Activated naive CD8-positive, alpha-beta T cell treated with anti-CD3 and anti-CD28 coated beads for 36 hours (primary cell): Measurements from ENCODE around the gene ERBB3. TPM values are rescaled to one million over a fixed set of nuclear protein-coding genes. Genes with fewer than 3 reads are reported as not detected.
A peak's percentile ranks its signal among the peaks of the same experiment; 100 is the strongest.

Experiments
- DNase-seq: peaks from one replicate; pipeline ENCODE4 v3.0.0; 2021
- H3K27ac Mint-ChIP-seq: one replicate; pipeline ENCODE4 v1.8.0; 2022; ENCODE audit warnings: mild to moderate bottlenecking, moderate library complexity, mixed read lengths
- H3K27me3 Mint-ChIP-seq: one replicate; pipeline ENCODE4 v1.8.0; 2022; ENCODE audit warnings: mild to moderate bottlenecking, mixed read lengths
- H3K36me3 Mint-ChIP-seq: one replicate; pipeline ENCODE4 v1.8.0; 2021; ENCODE audit warnings: mild to moderate bottlenecking, mixed read lengths
- H3K4me1 Mint-ChIP-seq: one replicate; pipeline ENCODE4 v1.8.0; 2021; ENCODE audit warnings: mixed read lengths
- H3K4me3 Mint-ChIP-seq: one replicate; pipeline ENCODE4 v1.8.0; 2022; ENCODE audit warnings: mild to moderate bottlenecking, moderate library complexity, mixed read lengths
- H3K9me3 Mint-ChIP-seq: one replicate; pipeline ENCODE4 v1.8.0; 2022; ENCODE audit warnings: mixed read lengths
- total RNA-seq, 2 experiments: library from RNA; stranded (reverse); gene quantifications; one replicate each; pipeline ENCODE4 v1.2.3, GENCODE V29; 2021

The ERBB3 gene
- total RNA-seq, 2 experiments from 2014 or later = 0.82 to 0.97 TPM

GRCh38 chr12:56097738-56098137, 17.8 kb downstream of the ERBB3 start:
- no peak for DNase-seq

GRCh38 chr12:56098592-56098991, 18.6 kb downstream of the ERBB3 start:
- Mint-ChIP-seq H3K9me3 (no peaks in the 10 kb centered on the region), H3K27ac (no peak overlapping the region), H3K4me1 (peaks cover 20% of the 10 kb centered on the region), H3K27me3 (no peaks in the 10 kb centered on the region), H3K4me3 (no peak overlapping the region), H3K36me3 (no peaks in the 10 kb centered on the region)
- DNase-seq = no peak

More at GRCh38 chr12:56097738-56098137, 17.8 kb downstream of the ERBB3 start:
- Mint-ChIP-seq H3K27me3 (no peaks in the 10 kb centered on the region), H3K4me1 (peaks cover 12% of the 10 kb centered on the region), H3K27ac (no peak overlapping the region), H3K36me3 (no peaks in the 10 kb centered on the region), H3K9me3 (no peaks in the 10 kb centered on the region), H3K4me3 (no peak overlapping the region)

- H3K27ac Mint-ChIP-seq = peak overlapping the region; percentile 11
- DNase-seq = no peak
- H3K4me1 Mint-ChIP-seq = peaks cover 20% of the 10 kb centered on the region
- no peaks in the 10 kb centered on the region for H3K9me3 Mint-ChIP-seq
- H3K36me3 Mint-ChIP-seq = peaks cover 5% of the 10 kb centered on the region
- no peak overlapping the region for H3K4me3 Mint-ChIP-seq
- peaks cover 7% of the 10 kb centered on the region for H3K27me3 Mint-ChIP-seq
Observed at GRCh38 chr12:56099787-56100186, 19.8 kb downstream of the ERBB3 start.

GRCh38 chr12:56101045-56101444, 21.1 kb downstream of the ERBB3 start:
- H3K27me3 Mint-ChIP-seq = peaks cover 7% of the 10 kb centered on the region
- H3K36me3 Mint-ChIP-seq = peaks cover 18% of the 10 kb centered on the region
- H3K4me3 Mint-ChIP-seq = no peak overlapping the region
- no peak for DNase-seq
- no peak overlapping the region for H3K27ac Mint-ChIP-seq
- H3K4me1 Mint-ChIP-seq = peaks cover 28% of the 10 kb centered on the region
- H3K9me3 Mint-ChIP-seq = no peaks in the 10 kb centered on the region

- Mint-ChIP-seq H3K4me1 (peaks cover 41% of the 10 kb centered on the region), H3K27me3 (peaks cover 7% of the 10 kb centered on the region)
Observed at GRCh38 chr12:56102683-56103065, 22.7 kb downstream of the ERBB3 start.

GRCh38 chr12:56103066-56103711, 23.2 kb downstream of the ERBB3 start:
- Mint-ChIP-seq H3K4me3 (peak overlapping the region; percentile 94), H3K27ac (peak overlapping the region; percentile 97), H3K27me3 (peaks cover 7% of the 10 kb centered on the region), H3K36me3 (peaks cover 30% of the 10 kb centered on the region), H3K9me3 (no peaks in the 10 kb centered on the region), H3K4me1 (peaks cover 41% of the 10 kb centered on the region)
- no peak for DNase-seq

More at GRCh38 chr12:56102683-56103065, 22.7 kb downstream of the ERBB3 start:
- Mint-ChIP-seq H3K4me3 (peak overlapping the region; percentile 94), H3K36me3 (peaks cover 30% of the 10 kb centered on the region), H3K27ac (peak overlapping the region; percentile 97), H3K9me3 (no peaks in the 10 kb centered on the region)
- DNase-seq = no peak

GRCh38 chr12:56103823-56104108, 23.8 kb downstream of the ERBB3 start:
- H3K4me3 Mint-ChIP-seq = peak overlapping the region; percentile 94
- H3K27ac Mint-ChIP-seq = peak overlapping the region; percentile 97
- no peak for DNase-seq
- H3K4me1 Mint-ChIP-seq = peaks cover 41% of the 10 kb centered on the region
- H3K9me3 Mint-ChIP-seq = no peaks in the 10 kb centered on the region
- peaks cover 35% of the 10 kb centered on the region for H3K36me3 Mint-ChIP-seq
- peaks cover 7% of the 10 kb centered on the region for H3K27me3 Mint-ChIP-seq

GRCh38 chr12:56104109-56104814, 24.3 kb downstream of the ERBB3 start, which contains the start of gene PA2G4:
TSS of gene PA2G4 (plus strand) at chr12:56104559. CDS start at chr12:56104738, 179 bp downstream.
- Mint-ChIP-seq H3K36me3 (peaks cover 39% of the 10 kb centered on the region), H3K27ac (peak within 1 kb of the TSS; percentile 97), H3K4me1 (peaks cover 43% of the 10 kb centered on the region), H3K27me3 (peaks cover 7% of the 10 kb centered on the region), H3K4me3 (peak within 1 kb of the TSS; percentile 94), H3K9me3 (no peaks in the 10 kb centered on the region)
- DNase-seq = peak; percentile 99

- H3K36me3 Mint-ChIP-seq = peaks cover 42% of the 10 kb centered on the region
- H3K9me3 Mint-ChIP-seq = no peaks in the 10 kb centered on the region
- peak; percentile 38 for DNase-seq
- peak overlapping the region; percentile 97 for H3K27ac Mint-ChIP-seq
- peaks cover 7% of the 10 kb centered on the region for H3K27me3 Mint-ChIP-seq
- H3K4me1 Mint-ChIP-seq = peaks cover 43% of the 10 kb centered on the region
- peak overlapping the region; percentile 94 for H3K4me3 Mint-ChIP-seq
Observed at GRCh38 chr12:56104815-56105608, 25.0 kb downstream of the ERBB3 start.

GRCh38 chr12:56105609-56105902, 25.6 kb downstream of the ERBB3 start:
- Mint-ChIP-seq H3K36me3 (peaks cover 48% of the 10 kb centered on the region), H3K4me3 (peak overlapping the region; percentile 94), H3K9me3 (no peaks in the 10 kb centered on the region), H3K4me1 (peaks cover 43% of the 10 kb centered on the region), H3K27ac (peak overlapping the region; percentile 97), H3K27me3 (peaks cover 7% of the 10 kb centered on the region)
- no peak for DNase-seq

- H3K27me3 Mint-ChIP-seq = peaks cover 7% of the 10 kb centered on the region
- H3K36me3 Mint-ChIP-seq = peaks cover 57% of the 10 kb centered on the region
- peak overlapping the region; percentile 71 for H3K4me3 Mint-ChIP-seq
- peaks cover 35% of the 10 kb centered on the region for H3K4me1 Mint-ChIP-seq
- DNase-seq = no peak
- H3K9me3 Mint-ChIP-seq = no peaks in the 10 kb centered on the region
- H3K27ac Mint-ChIP-seq = peak overlapping the region; percentile 69
Observed at GRCh38 chr12:56107242-56107641, 27.3 kb downstream of the ERBB3 start.

- Mint-ChIP-seq H3K4me3 (no peak overlapping the region), H3K9me3 (no peaks in the 10 kb centered on the region), H3K27me3 (no peaks in the 10 kb centered on the region), H3K36me3 (peaks cover 67% of the 10 kb centered on the region), H3K27ac (peak overlapping the region; percentile 31), H3K4me1 (peaks cover 27% of the 10 kb centered on the region)
- no peak for DNase-seq
Observed at GRCh38 chr12:56110571-56110970, 30.6 kb downstream of the ERBB3 start.

GRCh38 chr12:56114084-56114483, 34.1 kb downstream of the ERBB3 start:
- Mint-ChIP-seq H3K27me3 (peaks cover 14% of the 10 kb centered on the region), H3K9me3 (no peaks in the 10 kb centered on the region), H3K27ac (peak overlapping the region; percentile 40), H3K4me1 (peaks cover 24% of the 10 kb centered on the region), H3K4me3 (no peak overlapping the region), H3K36me3 (peaks cover 67% of the 10 kb centered on the region)
- no peak for DNase-seq

- peaks cover 65% of the 10 kb centered on the region for H3K36me3 Mint-ChIP-seq
- H3K27me3 Mint-ChIP-seq = peaks cover 14% of the 10 kb centered on the region
Observed at GRCh38 chr12:56115329-56115728, 35.4 kb downstream of the ERBB3 start.

More at GRCh38 chr12:56115329-56115728, 35.4 kb downstream of the ERBB3 start:
- no peaks in the 10 kb centered on the region for H3K9me3 Mint-ChIP-seq
- H3K4me1 Mint-ChIP-seq = peaks cover 35% of the 10 kb centered on the region
- peak overlapping the region; percentile 92 for H3K4me3 Mint-ChIP-seq
- DNase-seq = no peak
- peak overlapping the region; percentile 100 for H3K27ac Mint-ChIP-seq
